A673 (cell line): ENCODE data around the gene TNFSF8. TPM values are rescaled to one million over a fixed set of nuclear protein-coding genes. Genes with fewer than 3 reads are reported as not detected.

Experiments
- BruUV-seq: library from RNA; stranded (reverse); fragments of 400-500 nt; replicated peaks from 2 replicates; lab custom pipeline; 2021; lab: Mats Ljungman, UMichigan
- CTCF ChIA-PET: fragments of 300-600 bp; sonication (Branson Sonifier 250); formaldehyde crosslinking; loops from one replicate; lab custom pipeline; 2022; ENCODE audit warnings: antibody characterized with exemption; lab: Charles Lee
- POLR2A ChIA-PET: fragments of 300-600 bp; sonication (Branson Sonifier 250); formaldehyde crosslinking; loops from one replicate; lab custom pipeline; 2022; ENCODE audit warnings: antibody characterized with exemption; ENCODE audit not compliant: low non-redundant PET; lab: Charles Lee
- DNase-seq: peaks from one replicate; pipeline ENCODE4 v3.0.0-alpha.2; 2015; ENCODE audit warnings: low spot score
- H3K27ac ChIP-seq: fragments of 200-600 bp; sonication (generic); 2 replicates; pipeline ENCODE4 v1.5.1; 2016; ENCODE audit warnings: mixed run types, low read depth, mild to moderate bottlenecking, mixed read lengths, antibody characterized with exemption, low read length; ENCODE audit not compliant: poor library complexity, severe bottlenecking
- H3K27me3 ChIP-seq: fragments of 200-600 bp; sonication (generic); replicated peaks from 2 replicates; pipeline ENCODE4 v1.6.1; 2017; ENCODE audit warnings: mixed run types, low read depth, mild to moderate bottlenecking, mixed read lengths, antibody characterized with exemption, low read length; ENCODE audit not compliant: insufficient read depth, poor library complexity
- H3K36me3 ChIP-seq: fragments of 200-600 bp; sonication (generic); 2 replicates; pipeline ENCODE4 v1.6.1; 2016; ENCODE audit warnings: mixed run types, mild to moderate bottlenecking, mixed read lengths, antibody characterized with exemption, low read length; ENCODE audit not compliant: insufficient read depth, poor library complexity, severe bottlenecking
- H3K4me1 ChIP-seq: fragments of 200-600 bp; sonication (generic); 2 replicates; pipeline ENCODE4 v1.6.1; 2017; ENCODE audit warnings: mixed run types, mild to moderate bottlenecking, mixed read lengths, antibody characterized with exemption, low read length; ENCODE audit not compliant: insufficient read depth, poor library complexity, severe bottlenecking
- H3K4me3 ChIP-seq: fragments of 200-600 bp; sonication (generic); 2 replicates; pipeline ENCODE4 v1.5.1; 2016; ENCODE audit warnings: low read depth, mixed run types, mild to moderate bottlenecking, mixed read lengths, low read length; ENCODE audit not compliant: poor library complexity, severe bottlenecking
- H3K9me3 ChIP-seq: fragments of 200-600 bp; sonication (generic); 2 replicates; pipeline ENCODE4 v1.6.1; 2016; ENCODE audit warnings: mixed run types, low read depth, mild to moderate bottlenecking, mixed read lengths, antibody characterized with exemption, low read length; ENCODE audit not compliant: poor library complexity, severe bottlenecking
- CTCF ChIP-seq: fragments of 300-800, 200-600 bp; sonication (generic); conservative IDR thresholded peaks from 2 replicates; pipeline ENCODE4 v1.5.1; 2017; ENCODE audit warnings: low read depth, mild to moderate bottlenecking, antibody characterized with exemption, low read length, moderate library complexity, mixed read lengths
- EZH2 ChIP-seq: fragments of 200-600 bp; sonication (generic); IDR thresholded peaks from 2 replicates; pipeline ENCODE4 v1.6.1; 2017; ENCODE audit warnings: borderline replicate concordance, low read depth, mild to moderate bottlenecking, mixed read lengths, antibody characterized with exemption, low read length; ENCODE audit not compliant: poor library complexity, severe bottlenecking
- intact Hi-C: fragments of 100-400 bp; cut with micrococcal nuclease; formaldehyde crosslinking; loops from one replicate; pipeline ENCODE4 v1.10.0; 2022; ENCODE audit not compliant: unreplicated experiment
- total RNA-seq: library from RNA; stranded (reverse); gene quantifications from 2 replicates; pipeline ENCODE4 v1.2.3, GENCODE V29; 2021

The TNFSF8 gene
- total RNA-seq, 1 experiment from 2014 or later, result not detected

DNA sequence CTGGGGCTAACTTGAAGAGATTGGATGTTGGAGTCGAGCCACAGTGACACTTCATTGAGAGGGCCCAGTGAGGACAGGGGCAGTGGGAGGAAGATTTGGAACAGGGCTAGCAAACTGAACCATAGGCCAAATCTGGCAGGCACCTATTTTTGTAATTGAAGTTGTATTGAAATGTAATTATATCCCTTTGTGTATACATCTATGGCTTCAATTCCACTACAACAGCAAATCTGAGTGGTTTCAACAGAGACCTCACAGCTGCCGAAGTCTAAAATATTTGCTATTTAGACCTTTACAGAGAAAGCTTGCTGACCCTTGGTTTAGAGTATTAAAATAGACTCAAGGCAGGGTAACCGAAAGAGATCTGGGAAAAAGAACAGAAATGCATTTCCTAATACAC, 4.7 kb upstream of the TNFSF8 start:
- BruUV-seq, result no TSS peak
- CTCF ChIA-PET, result no interaction called here
- Histone ChIP-seq H3K36me3 (no peaks in the 10 kb centered on the region), H3K27ac (no peak overlapping the region), H3K27me3 (no peaks in the 10 kb centered on the region), H3K4me3 (no peak overlapping the region), H3K4me1 (peaks cover 34% of the 10 kb centered on the region), H3K9me3 (no peaks in the 10 kb centered on the region)
- DNase-seq, result no peak
- no peak for TF ChIP-seq EZH2
- no peak for TF ChIP-seq CTCF
- intact Hi-C loops, result no loop called here
- POLR2A ChIA-PET, result no interaction called here

DNA sequence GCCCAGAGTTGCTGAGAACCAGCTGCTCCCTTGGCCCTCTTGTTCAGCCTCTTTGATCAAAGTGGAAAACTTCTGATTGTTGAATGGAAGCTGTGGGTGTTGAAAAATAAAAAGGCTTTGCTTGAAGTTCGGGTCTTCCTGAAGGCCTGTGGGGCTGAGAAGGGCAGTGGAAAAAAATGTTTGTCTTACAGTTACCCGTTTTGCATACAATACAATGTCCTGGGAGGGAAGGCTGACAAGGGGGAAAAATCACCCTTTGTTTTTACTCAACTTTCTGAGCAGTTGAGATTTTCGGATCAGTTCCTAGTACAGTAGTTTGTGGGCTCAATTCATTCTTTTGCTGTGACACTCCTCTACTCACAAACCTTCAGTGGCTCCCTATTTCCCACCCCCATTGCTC, 2.1 kb upstream of the TNFSF8 start:
- no peaks in the 10 kb centered on the region for H3K9me3 ChIP-seq
- intact Hi-C loops, result no loop called here
- POLR2A ChIA-PET, result no interaction called here
- no peaks in the 10 kb centered on the region for H3K27me3 ChIP-seq
- no TSS peak for BruUV-seq
- TF ChIP-seq CTCF (no peak), EZH2 (no peak)
- no peak for DNase-seq
- no peak overlapping the region for H3K4me3 ChIP-seq
- H3K27ac ChIP-seq, result no peak overlapping the region
- CTCF ChIA-PET, result no interaction called here
- no peaks in the 10 kb centered on the region for H3K36me3 ChIP-seq
- H3K4me1 ChIP-seq, result peaks cover 12% of the 10 kb centered on the region

- POLR2A ChIA-PET, result no interaction called here
- BruUV-seq, result no TSS peak
- H3K27ac ChIP-seq, result no peak overlapping the region
- no peaks in the 10 kb centered on the region for H3K36me3 ChIP-seq
- CTCF ChIA-PET, result no interaction called here
- H3K4me1 ChIP-seq, result peaks cover 1% of the 10 kb centered on the region
- H3K9me3 ChIP-seq, result no peaks in the 10 kb centered on the region
- DNase-seq, result no peak
- no peaks in the 10 kb centered on the region for H3K27me3 ChIP-seq
- TF ChIP-seq CTCF (no peak), EZH2 (no peak)
- H3K4me3 ChIP-seq, result no peak overlapping the region
- intact Hi-C loops, result no loop called here
Measured at GRCh38 chr9:114931407-114931806, 1.0 kb upstream of the TNFSF8 start.
